ENCODE data around the gene KAZN.

- TF ChIP-seq, protein P1, sequence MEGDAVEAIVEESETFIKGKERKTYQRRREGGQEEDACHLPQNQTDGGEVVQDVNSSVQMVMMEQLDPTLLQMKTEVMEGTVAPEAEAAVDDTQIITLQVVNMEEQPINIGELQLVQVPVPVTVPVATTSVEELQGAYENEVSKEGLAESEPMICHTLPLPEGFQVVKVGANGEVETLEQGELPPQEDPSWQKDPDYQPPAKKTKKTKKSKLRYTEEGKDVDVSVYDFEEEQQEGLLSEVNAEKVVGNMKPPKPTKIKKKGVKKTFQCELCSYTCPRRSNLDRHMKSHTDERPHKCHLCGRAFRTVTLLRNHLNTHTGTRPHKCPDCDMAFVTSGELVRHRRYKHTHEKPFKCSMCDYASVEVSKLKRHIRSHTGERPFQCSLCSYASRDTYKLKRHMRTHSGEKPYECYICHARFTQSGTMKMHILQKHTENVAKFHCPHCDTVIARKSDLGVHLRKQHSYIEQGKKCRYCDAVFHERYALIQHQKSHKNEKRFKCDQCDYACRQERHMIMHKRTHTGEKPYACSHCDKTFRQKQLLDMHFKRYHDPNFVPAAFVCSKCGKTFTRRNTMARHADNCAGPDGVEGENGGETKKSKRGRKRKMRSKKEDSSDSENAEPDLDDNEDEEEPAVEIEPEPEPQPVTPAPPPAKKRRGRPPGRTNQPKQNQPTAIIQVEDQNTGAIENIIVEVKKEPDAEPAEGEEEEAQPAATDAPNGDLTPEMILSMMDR (IDR thresholded peaks at IDR 0.05): no peak
- no peak for TF ChIP-seq POLR2A (IDR thresholded peaks at IDR 0.05)
These were observed 327.7 kb downstream of the KAZN start for GRCh38 chr1:14926229-14926628.
